HUES48 (cell line): Measurements from ENCODE around the gene ALG9.
A peak's percentile ranks its signal among the peaks of the same experiment; 100 is the strongest.

Source experiments
- H3K27ac ChIP-seq: one replicate; pipeline ENCODE4 v1.7.0; 2013; ENCODE audit warnings: low read depth, low read length, inconsistent platforms
- H3K27me3 ChIP-seq: 2 replicates; pipeline ENCODE4 v1.6.1; 2013; ENCODE audit warnings: mild to moderate bottlenecking, low read length; ENCODE audit not compliant: control insufficient read depth, insufficient read depth
- H3K36me3 ChIP-seq: 2 replicates; pipeline ENCODE4 v1.6.1; 2013; ENCODE audit warnings: low read length; ENCODE audit not compliant: control insufficient read depth, insufficient read depth
- H3K4me1 ChIP-seq: 2 replicates; pipeline ENCODE4 v1.6.1; 2013; ENCODE audit warnings: mild to moderate bottlenecking, low read length; ENCODE audit not compliant: control insufficient read depth, insufficient read depth
- H3K4me3 ChIP-seq: 2 replicates; pipeline ENCODE4 v1.5.1; 2013; ENCODE audit warnings: mild to moderate bottlenecking, low read depth, low read length
- H3K9ac ChIP-seq: 2 replicates; pipeline ENCODE4 v1.6.1; 2013; ENCODE audit warnings: mild to moderate bottlenecking, low read depth, low read length, moderate library complexity
- H3K9me3 ChIP-seq: 2 replicates; pipeline ENCODE4 v1.6.1; 2013; ENCODE audit warnings: low read length; ENCODE audit not compliant: control insufficient read depth, insufficient read depth

The ALG9 gene

GRCh38 chr11:111765320-111765983 is 105.9 kb downstream of the ALG9 start:
- Histone ChIP-seq H3K27me3 (no peaks in the 10 kb centered on the region), H3K4me1 (peaks cover 32% of the 10 kb centered on the region), H3K36me3 (peaks cover 43% of the 10 kb centered on the region), H3K9me3 (no peaks in the 10 kb centered on the region), H3K9ac (peak overlapping the region; percentile 70), H3K27ac (peak overlapping the region; percentile 87), H3K4me3 (peak overlapping the region; percentile 91)

- H3K9ac ChIP-seq = no peak overlapping the region
- no peak overlapping the region for H3K27ac ChIP-seq
- peak overlapping the region; percentile 91 for H3K4me3 ChIP-seq
- H3K36me3 ChIP-seq = peaks cover 51% of the 10 kb centered on the region
- no peaks in the 10 kb centered on the region for H3K27me3 ChIP-seq
- peaks cover 24% of the 10 kb centered on the region for H3K4me1 ChIP-seq
- no peaks in the 10 kb centered on the region for H3K9me3 ChIP-seq
These were observed 106.8 kb downstream of the ALG9 start for GRCh38 chr11:111764621-111765020.

- H3K27ac ChIP-seq = peak overlapping the region; percentile 73
- no peak overlapping the region for H3K4me3 ChIP-seq
- no peaks in the 10 kb centered on the region for H3K9me3 ChIP-seq
- H3K36me3 ChIP-seq = peaks cover 66% of the 10 kb centered on the region
- peaks cover 22% of the 10 kb centered on the region for H3K4me1 ChIP-seq
- H3K27me3 ChIP-seq = no peaks in the 10 kb centered on the region
- H3K9ac ChIP-seq = no peak overlapping the region
These were observed 108.3 kb downstream of the ALG9 start for GRCh38 chr11:111762981-111763643.

GRCh38 chr11:111762526-111762925 is 108.9 kb downstream of the ALG9 start:
- Histone ChIP-seq H3K9ac (no peak overlapping the region), H3K27me3 (no peaks in the 10 kb centered on the region), H3K36me3 (peaks cover 72% of the 10 kb centered on the region), H3K4me3 (no peak overlapping the region), H3K4me1 (peaks cover 17% of the 10 kb centered on the region), H3K9me3 (no peaks in the 10 kb centered on the region), H3K27ac (peak overlapping the region; percentile 73)

- Histone ChIP-seq H3K4me3 (no peak overlapping the region), H3K27me3 (no peaks in the 10 kb centered on the region), H3K9me3 (no peaks in the 10 kb centered on the region), H3K9ac (no peak overlapping the region), H3K27ac (no peak overlapping the region), H3K4me1 (peaks cover 12% of the 10 kb centered on the region), H3K36me3 (peaks cover 85% of the 10 kb centered on the region)
These were observed 110.3 kb downstream of the ALG9 start for GRCh38 chr11:111761036-111761435.

- no peak overlapping the region for H3K27ac ChIP-seq
- no peak overlapping the region for H3K9ac ChIP-seq
- H3K27me3 ChIP-seq = no peaks in the 10 kb centered on the region
- H3K4me1 ChIP-seq = peaks cover 9% of the 10 kb centered on the region
- peaks cover 92% of the 10 kb centered on the region for H3K36me3 ChIP-seq
- H3K9me3 ChIP-seq = no peaks in the 10 kb centered on the region
- H3K4me3 ChIP-seq = no peak overlapping the region
These were observed 111.5 kb downstream of the ALG9 start for GRCh38 chr11:111759778-111760407.

- H3K4me1 ChIP-seq = peaks cover 4% of the 10 kb centered on the region; the same call in 1 of the 2 replicates
- peaks cover 93% of the 10 kb centered on the region for H3K36me3 ChIP-seq
- no peak overlapping the region for H3K4me3 ChIP-seq
- no peak overlapping the region for H3K27ac ChIP-seq
- no peaks in the 10 kb centered on the region for H3K9me3 ChIP-seq
- H3K27me3 ChIP-seq = no peaks in the 10 kb centered on the region
- no peak overlapping the region for H3K9ac ChIP-seq
These were observed 112.0 kb downstream of the ALG9 start for GRCh38 chr11:111759376-111759775.

GRCh38 chr11:111756097-111756496 is 115.3 kb downstream of the ALG9 start:
- H3K9ac ChIP-seq = no peak overlapping the region
- H3K4me3 ChIP-seq = no peak overlapping the region
- H3K4me1 ChIP-seq = no peaks in the 10 kb centered on the region
- H3K27me3 ChIP-seq = no peaks in the 10 kb centered on the region
- H3K9me3 ChIP-seq = no peaks in the 10 kb centered on the region
- H3K27ac ChIP-seq = no peak overlapping the region
- peaks cover 90% of the 10 kb centered on the region for H3K36me3 ChIP-seq

- no peaks in the 10 kb centered on the region for H3K9me3 ChIP-seq
- no peak overlapping the region for H3K4me3 ChIP-seq
- H3K27ac ChIP-seq = no peak overlapping the region
- no peaks in the 10 kb centered on the region for H3K27me3 ChIP-seq
- no peaks in the 10 kb centered on the region for H3K4me1 ChIP-seq
- peaks cover 94% of the 10 kb centered on the region for H3K36me3 ChIP-seq
- no peak overlapping the region for H3K9ac ChIP-seq
These were observed 121.7 kb downstream of the ALG9 start for GRCh38 chr11:111749646-111750045.

GRCh38 chr11:111748035-111748804 is 123.2 kb downstream of the ALG9 start:
- no peaks in the 10 kb centered on the region for H3K4me1 ChIP-seq

More at GRCh38 chr11:111748035-111748804, 123.2 kb downstream of the ALG9 start:
- Histone ChIP-seq H3K9ac (no peak overlapping the region), H3K36me3 (peaks cover 94% of the 10 kb centered on the region), H3K9me3 (no peaks in the 10 kb centered on the region), H3K27me3 (no peaks in the 10 kb centered on the region), H3K27ac (no peak overlapping the region), H3K4me3 (no peak overlapping the region)
